Anterior cingulate cortex (tissue), 58 donors: ENCODE measurements around the gene CCDC183.
"Not testable (repeated sequence)": the region's sequence is repeated elsewhere in the genome, so short reads cannot be mapped to it uniquely, and the experiment has no call there.

Source experiments
- DNase-seq, 58 donors: peaks; one replicate each; lab custom pipeline; 2025; lab: John Stamatoyannopoulos, UW

The CCDC183 gene

DNA sequence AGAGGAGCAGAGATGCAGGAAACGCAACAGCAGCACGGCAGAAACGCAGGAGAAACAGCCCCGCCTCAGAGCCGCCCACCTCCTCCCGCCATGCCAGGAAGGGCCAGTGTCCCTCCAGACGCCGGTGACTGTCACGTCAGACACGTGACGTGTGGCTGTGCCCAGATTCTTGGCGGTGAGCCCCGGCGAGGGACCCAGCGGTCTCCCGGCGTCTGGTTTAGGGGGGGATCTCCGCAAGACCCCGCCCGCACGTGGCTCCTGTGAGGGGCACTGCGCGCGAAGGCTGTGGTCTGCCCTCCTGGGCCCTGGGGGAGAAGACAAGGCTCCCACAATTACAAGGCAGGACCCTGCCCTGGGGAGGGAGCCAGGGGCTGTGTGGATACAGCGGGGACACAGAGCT is 35.7 kb upstream of the CCDC183 start:
- DNase-seq, result peak in 1 of 58 donors; percentile 8

DNA sequence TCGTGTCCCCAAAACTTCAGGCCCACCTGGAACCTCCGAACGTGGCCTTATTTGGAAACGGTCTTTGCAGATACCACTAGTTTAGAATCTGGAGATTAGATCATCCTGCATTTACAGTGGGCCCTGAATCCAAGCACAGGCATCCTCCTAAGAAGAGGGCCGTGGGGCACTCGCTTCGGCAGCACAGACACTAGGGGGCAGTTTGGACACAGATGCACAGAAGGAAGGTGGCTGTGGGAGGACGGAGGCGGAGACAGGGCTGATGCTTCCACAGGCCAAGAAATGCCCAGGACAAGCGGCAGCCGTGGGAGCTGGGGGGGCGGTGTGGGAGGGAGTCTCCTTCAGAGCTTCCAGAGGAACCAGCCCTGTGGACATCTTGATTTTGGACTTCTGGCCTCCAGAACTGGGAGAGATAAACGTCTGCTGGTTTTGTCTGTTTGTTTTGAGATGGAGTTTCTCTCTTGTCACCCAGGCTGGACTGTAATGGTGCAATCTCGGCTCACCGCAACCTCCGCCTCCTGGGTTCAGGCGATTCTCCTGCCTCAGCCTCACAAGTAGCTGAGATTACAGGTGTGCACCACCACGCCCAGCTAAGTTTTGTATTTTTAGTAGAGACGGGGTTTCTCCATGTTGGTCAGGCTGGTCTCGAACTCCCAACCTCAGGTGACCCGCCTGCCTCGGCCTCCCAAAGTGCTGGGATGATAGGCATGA is 35.1 kb upstream of the CCDC183 start:
- peak in 46 of 58 donors; percentile 5 to 75 (median 40) for DNase-seq

GRCh38 chr9:136761545-136761981 is 34.6 kb upstream of the CCDC183 start:
- DNase-seq, result no peak

- no peak for DNase-seq
These were observed 33.9 kb upstream of the CCDC183 start for GRCh38 chr9:136762221-136762691.

DNA sequence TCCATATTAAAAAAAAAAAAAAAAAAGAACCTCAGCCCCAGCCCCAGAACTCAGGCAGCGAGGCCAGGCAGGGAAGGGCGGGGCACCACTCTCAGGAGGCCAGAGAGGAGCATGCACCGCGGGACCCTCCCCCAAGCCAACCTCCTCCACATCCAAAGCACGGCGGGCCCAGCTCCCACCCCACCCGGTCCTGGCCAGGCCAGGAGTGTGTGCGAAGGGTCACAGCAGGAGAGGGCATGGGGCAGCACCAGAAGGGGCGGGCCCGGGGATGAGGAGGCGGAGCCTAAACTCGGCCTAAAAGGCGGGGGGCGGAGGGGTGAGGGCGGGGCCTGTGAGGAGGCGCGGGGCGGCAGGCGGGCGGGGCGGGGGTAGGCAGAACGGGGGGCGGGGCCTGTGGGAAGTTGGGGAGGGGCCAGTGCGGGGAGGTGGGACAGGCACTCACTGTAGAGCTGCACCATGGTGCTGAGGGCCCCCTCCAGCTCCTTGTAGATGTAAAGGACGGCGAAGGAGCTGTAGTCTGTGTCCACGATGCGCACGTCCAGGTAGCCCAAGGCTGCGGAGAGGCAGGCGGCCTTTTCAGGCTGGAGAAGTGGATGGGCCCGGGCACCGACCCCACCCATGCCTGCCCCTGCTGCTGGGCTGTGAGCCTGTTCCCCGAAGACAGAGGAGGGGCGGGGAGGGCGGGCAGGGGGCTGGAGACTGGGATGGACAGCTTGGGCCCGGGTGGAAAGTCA is 33.1 kb upstream of the CCDC183 start:
- no peak for DNase-seq

DNA sequence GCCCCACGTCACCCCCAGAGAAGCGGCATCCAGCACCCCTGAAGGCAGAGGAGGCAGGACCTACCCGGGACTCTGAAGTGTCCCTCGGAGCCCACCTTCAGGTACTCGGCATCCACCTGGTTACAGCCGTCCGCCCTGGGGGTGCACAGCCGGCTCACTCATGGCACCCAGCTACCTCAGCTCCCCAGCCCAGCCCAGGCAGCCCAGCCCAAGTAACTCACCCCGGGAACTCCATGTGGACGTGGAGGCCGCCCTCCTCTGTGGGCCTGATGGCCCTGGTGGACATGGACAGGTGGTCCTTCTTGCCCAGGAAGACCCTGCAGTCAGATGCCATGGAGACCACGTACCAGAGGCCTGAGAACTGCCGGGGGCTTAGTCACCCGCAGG is 32.5 kb upstream of the CCDC183 start:
- DNase-seq, result no peak

GRCh38 chr9:136764301-136764891 is 31.7 kb upstream of the CCDC183 start, which contains the start of gene LCN15:
LCN15 (minus strand) TSS chr9:136764518; CDS start chr9:136764488, 30 bp downstream.
- no peak for DNase-seq

DNA sequence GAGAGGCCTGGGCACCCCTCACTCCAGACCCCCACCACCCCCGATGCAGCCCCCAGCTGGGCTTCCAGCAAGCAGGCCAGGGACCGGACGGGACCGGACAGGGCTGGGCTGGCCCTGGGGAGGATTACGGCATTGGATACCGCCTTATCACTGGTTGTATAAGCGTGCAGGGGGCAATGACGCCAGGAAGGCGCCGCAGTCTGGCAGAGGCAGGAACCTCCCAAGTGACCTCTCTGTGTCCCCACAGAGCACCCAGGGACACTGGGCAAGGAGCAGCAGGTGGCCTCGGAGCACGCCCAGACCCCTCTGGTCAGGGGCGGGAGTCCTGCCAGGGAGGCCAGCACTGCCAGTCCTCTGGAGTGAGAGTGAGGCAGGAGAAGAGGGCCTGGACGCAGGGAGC is 31.1 kb upstream of the CCDC183 start:
- no peak for DNase-seq

DNA sequence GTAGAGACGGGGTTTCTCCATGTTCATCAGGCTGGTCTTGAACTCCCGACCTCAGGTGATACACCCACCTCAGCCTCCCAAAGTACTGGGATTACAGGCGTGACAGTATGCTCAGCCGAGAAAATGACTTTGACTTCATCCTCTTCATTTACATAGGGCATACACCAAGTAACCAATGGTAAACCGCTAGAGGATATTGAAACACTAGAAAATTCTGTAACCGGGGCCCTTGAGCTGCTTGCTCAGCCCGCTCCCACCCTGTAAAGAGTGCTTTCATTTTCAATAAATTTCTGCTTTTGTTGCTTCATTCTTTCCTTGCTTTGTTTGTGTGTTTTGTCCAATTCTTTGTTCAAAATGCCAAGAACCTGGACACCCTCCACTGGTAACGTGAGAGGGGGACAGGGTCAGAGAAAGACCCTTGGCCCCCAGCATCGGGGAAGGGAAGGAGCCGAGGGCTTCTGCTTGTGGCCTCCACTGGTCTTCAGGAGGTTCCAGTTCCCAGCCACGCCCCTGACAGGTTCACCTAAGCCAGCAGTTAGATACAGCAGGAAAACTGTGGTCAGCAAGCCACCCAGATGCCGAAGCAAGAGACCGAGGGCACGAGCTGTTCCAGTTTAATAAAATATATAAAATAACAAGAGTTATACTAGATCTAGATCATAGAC is 30.3 kb upstream of the CCDC183 start:
- not testable (repeated sequence) for DNase-seq

DNA sequence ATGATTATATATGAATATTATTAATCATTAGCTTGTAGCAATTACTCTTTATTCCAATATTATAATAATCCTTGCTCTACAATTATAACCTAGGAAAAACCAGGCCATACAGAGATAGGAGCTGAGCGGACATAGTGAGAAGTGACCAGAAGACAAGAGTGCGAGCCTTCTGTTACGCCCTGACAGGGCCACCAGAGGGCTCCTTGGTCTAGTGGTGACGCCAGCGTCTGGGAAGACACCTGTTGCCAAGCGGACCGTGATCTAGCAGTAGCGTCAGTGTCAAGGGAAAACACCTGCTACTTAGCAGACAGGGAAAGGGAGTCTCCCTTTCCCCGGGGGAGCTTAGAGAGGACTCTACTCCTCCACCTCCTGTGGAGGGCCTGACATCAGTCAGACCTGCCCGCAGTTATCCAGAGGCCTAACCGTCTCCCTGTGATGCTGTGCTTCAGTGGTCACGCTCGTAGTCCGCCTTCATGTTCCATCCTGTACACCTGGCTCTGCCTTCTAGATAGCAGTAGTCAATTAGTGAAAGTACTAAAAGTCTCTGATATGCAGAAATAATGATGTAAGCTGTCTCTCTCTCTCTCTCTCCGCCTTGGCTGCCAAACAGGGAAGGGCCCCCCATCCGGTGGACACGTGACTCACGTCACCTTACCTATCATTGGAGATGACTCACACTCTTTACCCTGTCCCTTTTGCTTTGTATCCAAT is 29.6 kb upstream of the CCDC183 start:
- peak in 34 of 58 donors; percentile 4 to 61 (median 32) for DNase-seq

DNA sequence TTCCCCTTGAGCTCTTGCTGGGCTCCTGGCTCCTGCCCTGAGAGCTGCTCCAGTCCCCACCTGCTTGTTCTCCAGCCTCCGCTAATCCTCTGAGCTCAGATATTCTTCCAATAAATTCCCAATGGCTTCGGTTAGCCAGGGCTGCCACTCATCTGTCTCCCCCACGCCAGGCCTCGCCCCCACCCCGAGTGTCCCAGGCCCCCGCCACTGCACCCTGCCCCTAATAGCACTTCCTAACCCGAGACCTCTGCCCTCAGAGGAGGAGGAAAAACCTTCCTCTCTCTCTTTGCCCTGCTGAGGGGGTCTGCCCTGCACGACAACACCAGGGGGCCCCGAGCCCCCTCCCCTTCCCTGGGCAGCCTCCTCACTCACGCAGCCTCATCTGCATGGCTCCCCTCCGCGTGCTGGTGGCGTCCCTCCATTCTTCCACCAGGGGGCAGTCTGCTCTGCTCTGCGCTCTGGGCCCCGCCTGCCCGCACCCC is 26.4 kb upstream of the CCDC183 start:
- peak in 11 of 58 donors; percentile 5 to 47 (median 20) for DNase-seq

DNA sequence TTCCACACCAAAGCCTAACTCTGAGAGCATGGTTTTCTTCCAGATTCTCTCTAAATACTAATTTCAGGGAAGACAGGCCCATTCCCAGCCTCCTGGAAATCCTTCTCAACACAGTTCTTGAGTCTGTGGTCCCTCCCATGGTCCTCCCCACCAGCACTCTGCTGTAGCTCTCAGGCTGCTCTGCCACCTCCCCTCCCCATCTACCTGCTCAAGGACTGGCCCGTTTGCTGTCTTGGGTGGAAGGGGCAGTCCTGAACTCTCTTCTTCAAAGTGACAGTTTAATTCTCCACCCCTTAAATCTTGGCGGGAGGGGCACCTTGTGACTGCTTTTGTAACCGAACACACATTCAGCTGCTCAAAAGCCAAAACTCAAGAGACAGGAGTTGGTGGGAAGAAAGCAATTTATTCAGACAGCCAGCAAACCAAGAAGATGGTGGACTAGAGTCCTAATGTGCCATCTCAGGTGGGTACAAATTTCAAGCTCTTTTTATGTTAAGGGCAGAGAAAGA is 24.2 kb upstream of the CCDC183 start:
- no peak for DNase-seq

DNA sequence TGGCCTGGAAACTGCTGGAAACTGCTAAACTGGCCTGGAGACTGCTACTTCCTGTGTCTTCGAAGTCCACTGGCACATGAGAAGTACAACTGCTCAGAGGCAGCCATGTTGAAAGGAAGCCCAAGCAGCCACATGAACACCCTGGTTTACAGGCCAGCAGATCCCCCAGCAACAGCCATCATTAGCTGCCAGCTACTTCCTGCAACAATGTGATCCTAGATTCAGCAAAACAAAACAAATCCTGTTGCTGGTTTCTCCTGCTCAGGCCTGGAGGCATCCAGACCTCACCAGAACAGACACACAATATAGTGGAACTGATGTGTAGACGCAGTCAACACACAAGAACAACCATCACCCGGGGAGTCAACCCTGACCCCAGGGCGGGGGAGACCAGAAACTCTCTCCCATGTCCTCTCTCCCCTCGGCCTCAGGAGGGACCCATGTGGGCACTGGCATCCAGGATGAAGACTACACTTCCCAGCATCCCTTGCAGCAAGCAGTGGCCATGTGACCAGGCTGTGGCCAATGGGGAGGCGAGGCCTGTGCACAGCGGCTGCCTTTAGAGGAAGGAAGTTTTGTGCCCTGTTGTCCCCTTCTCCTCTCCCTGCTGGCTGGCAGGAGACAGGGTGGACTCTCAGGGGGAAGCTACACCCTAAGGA is 22.6 kb upstream of the CCDC183 start:
- DNase-seq, result peak in 8 of 58 donors; percentile 5 to 28 (median 16)

DNA sequence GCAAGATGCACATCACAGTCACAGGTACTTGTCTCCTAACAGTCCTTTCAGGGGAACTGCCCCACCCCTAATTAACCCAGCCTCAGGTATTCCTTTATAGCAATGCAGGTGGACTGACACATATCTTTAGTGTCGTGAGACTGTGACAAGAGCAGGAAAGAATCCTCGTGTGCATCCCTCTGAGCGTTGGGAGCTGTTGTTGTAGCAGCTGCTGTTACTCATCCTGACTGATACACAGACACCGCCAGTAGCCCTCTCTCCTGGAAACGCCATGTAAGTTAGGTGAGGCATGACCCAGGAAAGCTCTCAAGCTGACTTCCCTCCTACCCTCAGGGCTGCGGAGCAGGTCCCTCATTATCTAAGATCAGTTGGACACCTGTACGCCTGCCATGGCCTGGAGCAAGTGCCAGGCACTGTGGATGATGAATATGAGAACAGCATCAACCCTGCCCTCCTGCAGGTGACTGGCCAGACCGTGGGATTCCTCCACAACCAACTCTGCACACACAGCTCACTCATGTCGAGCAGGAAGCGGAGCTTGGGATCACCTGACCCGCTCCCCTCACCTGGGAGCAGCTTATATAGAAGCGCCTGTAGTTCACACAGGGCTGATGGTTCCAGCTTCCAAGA is 21.6 kb upstream of the CCDC183 start:
- DNase-seq, result no peak

DNA sequence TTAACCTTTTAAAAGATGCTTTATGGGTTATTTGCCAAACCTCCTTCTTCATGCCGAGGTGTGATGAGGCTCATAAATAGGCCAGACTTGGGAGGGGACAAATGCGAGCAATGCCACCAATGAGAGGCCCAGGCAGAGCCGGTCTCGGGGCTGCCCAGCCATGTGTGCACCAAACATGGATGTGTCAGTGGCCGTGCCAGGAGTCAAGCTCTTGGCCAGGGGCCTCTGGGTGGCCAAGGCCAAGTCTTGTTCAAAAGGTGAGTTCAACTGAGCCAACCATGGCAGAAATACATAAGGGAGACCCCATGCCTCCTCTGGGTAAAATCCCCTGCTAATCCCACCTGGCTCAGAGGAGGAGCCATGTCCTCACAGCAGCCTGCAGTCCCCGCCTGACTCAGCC is 20.9 kb upstream of the CCDC183 start:
- no peak for DNase-seq

GRCh38 chr9:136776947-136777346 is 19.2 kb upstream of the CCDC183 start:
- no peak for DNase-seq

- DNase-seq, result no peak
These were observed 18.8 kb upstream of the CCDC183 start for GRCh38 chr9:136777359-136777758.

- no peak for DNase-seq
These were observed 16.3 kb upstream of the CCDC183 start for GRCh38 chr9:136779808-136780207.

DNA sequence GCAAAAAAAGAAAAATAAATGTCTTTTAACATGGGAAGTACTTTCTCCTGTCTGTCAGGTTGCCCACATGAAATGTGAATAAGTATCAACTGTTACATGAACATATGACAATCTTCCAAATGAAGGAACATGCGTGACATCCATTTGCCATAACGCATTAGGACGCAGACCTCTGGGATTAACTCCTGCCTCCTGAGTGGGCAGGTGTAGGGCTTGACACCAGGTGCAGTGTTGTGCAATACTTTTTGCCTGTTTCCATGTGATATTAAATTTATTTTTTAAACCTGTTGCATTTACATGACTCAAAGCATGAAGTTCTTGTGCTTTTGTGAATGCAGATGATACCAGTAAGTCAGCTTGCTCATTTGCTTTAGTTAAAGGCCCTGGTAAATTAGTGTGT is 13.7 kb upstream of the CCDC183 start:
- no peak for DNase-seq
